ELF-1 (cell line): ENCODE data around the gene SRBD1.

Experiments used
- DNase-seq: peaks from one replicate; pipeline ENCODE4 v3.0.0-alpha.2; 2016; ENCODE audit warnings: low read depth, low spot score

SRBD1 gene

GRCh38 chr2:45379399-45380087 is 231.5 kb downstream of the SRBD1 start:
- no peak for DNase-seq

- DNase-seq: no peak
Observed at GRCh38 chr2:45373534-45373933, 237.5 kb downstream of the SRBD1 start.

- DNase-seq: no peak
Observed at GRCh38 chr2:45370369-45370768, 240.7 kb downstream of the SRBD1 start.

- DNase-seq: no peak
Observed at GRCh38 chr2:45368792-45369191, 242.3 kb downstream of the SRBD1 start.

- DNase-seq: no peak
Observed at GRCh38 chr2:45361666-45362065, 249.4 kb downstream of the SRBD1 start.

GRCh38 chr2:45354776-45355175 is 256.3 kb downstream of the SRBD1 start:
- no peak for DNase-seq

- no peak for DNase-seq
Observed at GRCh38 chr2:45353879-45354278, 257.2 kb downstream of the SRBD1 start.

- DNase-seq: no peak
Observed at GRCh38 chr2:45352506-45352905, 258.6 kb downstream of the SRBD1 start.

GRCh38 chr2:45345331-45346234 is 265.5 kb downstream of the SRBD1 start:
- peak; percentile 62 for DNase-seq

GRCh38 chr2:45344502-45344901 is 266.6 kb downstream of the SRBD1 start:
- DNase-seq: no peak

GRCh38 chr2:45344071-45344470 is 267.0 kb downstream of the SRBD1 start:
- DNase-seq: no peak

GRCh38 chr2:45343251-45344017 is 267.6 kb downstream of the SRBD1 start:
- peak; percentile 79 for DNase-seq

GRCh38 chr2:45340318-45340717 is 270.7 kb downstream of the SRBD1 start:
- no peak for DNase-seq

GRCh38 chr2:45339253-45339652 is 271.8 kb downstream of the SRBD1 start:
- no peak for DNase-seq
